ENCODE results near the gene SLC35F3. TPM values are rescaled to one million over a fixed set of nuclear protein-coding genes. Genes with fewer than 3 reads are reported as not detected.

SLC35F3 gene
- total RNA-seq, 1 donor, result not detected

DNA sequence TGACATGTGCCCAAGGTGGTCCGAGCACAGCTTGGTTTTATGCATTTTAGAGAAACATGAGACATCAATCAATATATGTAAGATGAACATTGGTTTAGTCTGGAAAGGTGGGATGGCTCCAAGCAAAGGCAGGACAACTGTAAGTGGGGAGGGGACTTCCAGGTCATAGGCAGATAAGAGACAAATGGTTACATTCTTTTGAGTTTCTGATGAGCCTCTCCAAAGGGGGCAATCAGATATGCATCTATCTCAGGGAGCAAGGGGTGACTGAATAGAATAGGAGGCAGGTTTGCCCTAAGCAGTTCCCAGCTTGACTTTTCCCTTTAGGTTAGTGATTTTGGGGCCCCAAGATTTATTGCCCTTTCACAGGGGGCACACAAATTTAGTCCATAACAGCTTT lies 374.5 kb downstream of the SLC35F3 start:
- TF ChIP-seq CTCF (IDR thresholded peaks at IDR 0.05; ENCODE audit: extremely low read depth, low read depth, low read length), result no peak
- Histone ChIP-seq H3K36me3 (ENCODE audit: insufficient read depth, low read length) (no peaks in the 10 kb centered on the region), H3K27ac (ENCODE audit: low read depth, low read length) (no peak overlapping the region), H3K4me1 (ENCODE audit: insufficient read depth, low read length) (no peaks in the 10 kb centered on the region), H3K79me2 (ENCODE audit: insufficient read depth, low read length) (no peaks in the 10 kb centered on the region), H3K27me3 (ENCODE audit: insufficient read depth, low read length) (no peaks in the 10 kb centered on the region), H3K4me3 (ENCODE audit: insufficient read depth, low read length) (no peak overlapping the region), H4K20me1 (ENCODE audit: insufficient read depth, low read length) (no peaks in the 10 kb centered on the region), H3K9me3 (ENCODE audit: low read depth, low read length) (no peaks in the 10 kb centered on the region), H3K4me2 (ENCODE audit: insufficient read depth, low read length) (no peak overlapping the region), H2AFZ (ENCODE audit: low read length) (no peak overlapping the region)
- DNase-seq (ENCODE audit: insufficient read length, low spot score, missing footprints), result no peak

DNA sequence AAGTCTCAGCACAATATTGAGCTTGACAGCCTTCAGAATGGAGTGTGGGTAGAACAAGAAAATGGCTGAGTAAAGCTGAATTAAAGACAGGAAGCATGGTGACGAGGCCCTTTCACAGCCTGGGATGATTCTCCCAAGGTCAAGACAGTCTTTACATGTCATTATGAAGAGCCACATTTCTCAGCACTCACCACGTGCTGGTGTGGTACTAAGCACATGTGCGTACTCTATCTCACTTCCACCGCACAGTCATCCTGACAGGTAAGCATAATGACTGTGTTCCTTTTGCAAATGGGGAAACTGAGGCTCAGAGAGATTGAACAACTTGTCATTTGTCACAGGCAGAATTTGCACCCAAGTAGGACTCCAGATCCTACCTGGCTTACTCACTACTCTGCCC lies 376.0 kb downstream of the SLC35F3 start:
- H3K36me3 ChIP-seq (ENCODE audit: insufficient read depth, low read length), result no peaks in the 10 kb centered on the region
- no peak overlapping the region for H3K27ac ChIP-seq (ENCODE audit: low read depth, low read length)
- no peaks in the 10 kb centered on the region for H3K9me3 ChIP-seq (ENCODE audit: low read depth, low read length)
- no peak overlapping the region for H3K4me3 ChIP-seq (ENCODE audit: insufficient read depth, low read length)
- H4K20me1 ChIP-seq (ENCODE audit: insufficient read depth, low read length), result no peaks in the 10 kb centered on the region
- H2AFZ ChIP-seq (ENCODE audit: low read length), result no peak overlapping the region
- H3K79me2 ChIP-seq (ENCODE audit: insufficient read depth, low read length), result no peaks in the 10 kb centered on the region
- no peaks in the 10 kb centered on the region for H3K27me3 ChIP-seq (ENCODE audit: insufficient read depth, low read length)
- no peaks in the 10 kb centered on the region for H3K4me1 ChIP-seq (ENCODE audit: insufficient read depth, low read length)
- TF ChIP-seq CTCF (IDR thresholded peaks at IDR 0.05; ENCODE audit: extremely low read depth, low read depth, low read length), result no peak
- no peak overlapping the region for H3K4me2 ChIP-seq (ENCODE audit: insufficient read depth, low read length)
- DNase-seq (ENCODE audit: insufficient read length, low spot score, missing footprints), result no peak

- TF ChIP-seq CTCF (IDR thresholded peaks at IDR 0.05; ENCODE audit: extremely low read depth, low read depth, low read length), result no peak
- Histone ChIP-seq H3K27ac (ENCODE audit: low read depth, low read length) (no peak overlapping the region), H3K9me3 (ENCODE audit: low read depth, low read length) (no peaks in the 10 kb centered on the region), H3K4me1 (ENCODE audit: insufficient read depth, low read length) (no peaks in the 10 kb centered on the region), H2AFZ (ENCODE audit: low read length) (no peak overlapping the region), H3K4me3 (ENCODE audit: insufficient read depth, low read length) (no peak overlapping the region), H3K79me2 (ENCODE audit: insufficient read depth, low read length) (no peaks in the 10 kb centered on the region), H3K4me2 (ENCODE audit: insufficient read depth, low read length) (no peak overlapping the region), H4K20me1 (ENCODE audit: insufficient read depth, low read length) (no peaks in the 10 kb centered on the region), H3K27me3 (ENCODE audit: insufficient read depth, low read length) (no peaks in the 10 kb centered on the region), H3K36me3 (ENCODE audit: insufficient read depth, low read length) (no peaks in the 10 kb centered on the region)
- DNase-seq (ENCODE audit: insufficient read length, low spot score, missing footprints), result no peak
Measured at GRCh38 chr1:234281826-234282489, 377.5 kb downstream of the SLC35F3 start.

GRCh38 chr1:234286206-234286605 lies 381.7 kb downstream of the SLC35F3 start:
- Histone ChIP-seq H3K79me2 (ENCODE audit: insufficient read depth, low read length) (no peaks in the 10 kb centered on the region), H4K20me1 (ENCODE audit: insufficient read depth, low read length) (no peaks in the 10 kb centered on the region), H3K4me3 (ENCODE audit: insufficient read depth, low read length) (no peak overlapping the region), H3K36me3 (ENCODE audit: insufficient read depth, low read length) (no peaks in the 10 kb centered on the region), H3K27ac (ENCODE audit: low read depth, low read length) (no peak overlapping the region), H3K27me3 (ENCODE audit: insufficient read depth, low read length) (no peaks in the 10 kb centered on the region), H3K9me3 (ENCODE audit: low read depth, low read length) (no peaks in the 10 kb centered on the region), H2AFZ (ENCODE audit: low read length) (no peak overlapping the region), H3K4me2 (ENCODE audit: insufficient read depth, low read length) (no peak overlapping the region), H3K4me1 (ENCODE audit: insufficient read depth, low read length) (no peaks in the 10 kb centered on the region)
- no peak for TF ChIP-seq CTCF (IDR thresholded peaks at IDR 0.05; ENCODE audit: extremely low read depth, low read depth, low read length)
- no peak for DNase-seq (ENCODE audit: insufficient read length, low spot score, missing footprints)
